Endothelial cell of umbilical vein (primary cell): ENCODE data around the gene SLC12A3.

Experiments
- CTCF ChIP-seq, 2 donors: IDR thresholded peaks; 1 replicate in 1 of 2; 2 replicates in 1 of 2; pipeline ENCODE4 v1.5.1; 2011; ENCODE audit warnings: low read length in 2 of 2, mild to moderate bottlenecking in 2 of 2, moderate library complexity in 2 of 2, control low read depth in 1 of 2, inconsistent platforms in 1 of 2, low read depth in 1 of 2; ENCODE audit not compliant: insufficient read depth in 1 of 2; ENCODE audit errors: extremely low read depth in 1 of 2
- EZH2 ChIP-seq: IDR thresholded peaks from 2 replicates; pipeline ENCODE4 v1.6.1; 2012; ENCODE audit warnings: borderline replicate concordance, low read depth, mild to moderate bottlenecking, moderate library complexity, low read length, inconsistent platforms; ENCODE audit not compliant: severe bottlenecking
- FOS ChIP-seq: IDR thresholded peaks from 2 replicates; pipeline ENCODE4 v1.6.1; 2011; ENCODE audit warnings: mild to moderate bottlenecking, low read length, moderate library complexity, borderline replicate concordance; ENCODE audit not compliant: insufficient read depth
- JUN ChIP-seq: IDR thresholded peaks from 2 replicates; pipeline ENCODE4 v1.6.1; 2011; ENCODE audit warnings: borderline replicate concordance, low read depth; ENCODE audit not compliant: insufficient read length, insufficient read depth
- MYC ChIP-seq: IDR thresholded peaks from one replicate; pipeline ENCODE4 v1.6.1; 2011; ENCODE audit warnings: mild to moderate bottlenecking, low read depth, low read length
- POLR2A ChIP-seq: IDR thresholded peaks from 2 replicates; pipeline ENCODE4 v1.6.1; 2012; ENCODE audit warnings: low read depth, mild to moderate bottlenecking, control low read depth, low read length

DNA sequence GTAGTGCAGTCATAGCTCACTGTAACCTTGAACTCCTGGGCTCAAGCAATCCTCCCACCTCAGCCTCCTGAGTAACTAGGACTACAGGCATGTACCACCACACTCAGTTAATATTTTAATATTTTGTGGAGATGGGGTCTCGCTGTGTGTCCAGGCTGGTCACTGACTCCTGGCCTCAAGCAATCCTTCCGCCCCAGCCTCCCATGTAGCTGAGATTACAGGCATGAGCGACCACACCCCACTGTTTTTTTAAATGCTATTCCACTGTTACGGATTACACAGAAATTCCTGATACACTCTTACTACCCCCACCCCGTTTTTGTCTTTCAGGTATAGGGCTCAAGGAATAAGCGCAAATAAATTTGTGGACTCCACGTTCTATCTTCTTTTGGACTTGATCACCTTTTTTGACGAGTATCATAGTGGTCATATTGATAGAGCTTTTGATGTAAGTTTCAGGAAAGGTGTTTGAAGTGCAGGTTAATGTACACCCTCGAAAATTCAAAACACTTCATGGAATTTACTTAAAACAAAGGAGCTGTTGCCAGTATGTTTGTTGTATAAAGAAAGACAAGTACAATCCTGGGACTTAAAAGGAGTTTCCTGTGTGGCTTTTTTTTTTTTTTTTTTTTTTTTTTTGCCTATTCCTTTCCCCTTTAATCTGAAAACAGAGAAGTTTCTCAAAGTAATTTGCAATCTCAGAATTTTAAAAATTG is 26.2 kb upstream of the SLC12A3 start:
- TF ChIP-seq CTCF (IDR thresholded peaks at IDR 0.05; ENCODE audit: extremely low read depth in 1 of 2, insufficient read depth in 1 of 2, low read depth in 1 of 2, low read length in 2 of 2) (no peak), MYC (no peak), POLR2A (no peak), FOS (no peak), JUN (no peak), EZH2 (no peak)
